ENCODE data around the gene LIMA1.
A peak's percentile ranks its signal among the peaks of the same experiment; 100 is the strongest.
"Not testable (repeated sequence)": the region's sequence is repeated elsewhere in the genome, so short reads cannot be mapped to it uniquely, and the experiment has no call there.

Gene LIMA1

GRCh38 chr12:50167049-50167828 lies 116.1 kb downstream of the LIMA1 start, which contains the start of gene CERS5:
CERS5 (minus strand) TSS chr12:50167369; CDS start chr12:50167297, 72 bp downstream.
- peak; percentile 87 to 98 (median 97) for DNase-seq
- intact Hi-C loops (cut with DNase I) = loop anchor here (1.0 kb wide), 1 partner anchor 55 kb away; the partner anchor contains the start of gene COX14

- intact Hi-C loops (cut with DNase I) = loop anchor here (1.0 kb wide), 1 partner anchor 54 kb away; the partner anchor contains the start of gene COX14
- peak in 15 of 42 donors; percentile 9 to 58 (median 35) for DNase-seq
These were observed 116.6 kb downstream of the LIMA1 start for GRCh38 chr12:50166799-50167048.

DNA sequence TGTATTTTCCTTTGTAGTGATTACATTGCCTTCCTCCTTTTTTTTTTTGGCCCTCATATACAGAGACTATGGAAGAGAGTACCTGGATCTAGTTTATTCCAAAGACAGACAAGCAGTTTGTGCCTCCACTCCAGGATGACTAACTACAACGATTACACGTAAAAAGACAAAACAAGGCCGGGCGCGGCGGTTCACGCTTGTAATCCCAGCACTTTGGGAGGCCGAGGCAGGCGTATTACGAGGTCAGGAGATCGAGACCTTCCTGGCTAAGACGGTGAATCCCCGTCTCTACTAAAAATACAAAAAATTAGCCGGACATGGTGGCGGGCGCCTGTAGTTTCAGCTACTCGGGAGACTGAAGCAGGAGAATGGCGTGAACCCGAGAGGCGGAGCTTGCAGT lies 118.4 kb downstream of the LIMA1 start:
- intact Hi-C loops (cut with DNase I) = no loop called here
- DNase-seq = no peak

DNA sequence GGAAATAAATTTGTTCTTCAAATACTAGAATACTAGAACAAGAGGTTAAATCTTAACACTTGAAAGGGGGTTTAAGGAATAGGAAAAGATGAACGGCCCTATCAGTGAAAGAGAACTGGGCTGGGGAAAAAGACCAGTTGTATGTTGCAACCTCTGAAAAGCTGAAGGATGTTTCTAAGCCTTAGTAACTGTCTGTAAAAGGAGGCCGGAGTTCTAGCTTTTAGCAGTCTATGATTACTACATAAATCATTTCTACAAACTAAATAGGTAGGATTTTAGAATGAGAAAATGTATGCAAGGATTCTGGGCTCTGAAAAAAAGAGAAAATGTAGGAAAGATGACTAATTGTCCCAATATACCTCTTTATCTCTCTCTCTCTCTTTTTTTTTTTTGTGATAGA lies 121.1 kb downstream of the LIMA1 start:
- no peak for DNase-seq
- intact Hi-C loops (cut with DNase I) = no loop called here

GRCh38 chr12:50160643-50161042 lies 122.7 kb downstream of the LIMA1 start:
- intact Hi-C loops (cut with DNase I) = no loop called here
- DNase-seq = no peak

GRCh38 chr12:50157259-50157658 lies 126.1 kb downstream of the LIMA1 start:
- DNase-seq = no peak
- intact Hi-C loops (cut with DNase I) = no loop called here

GRCh38 chr12:50156641-50157040 lies 126.7 kb downstream of the LIMA1 start:
- intact Hi-C loops (cut with DNase I) = no loop called here
- DNase-seq = no peak

DNA sequence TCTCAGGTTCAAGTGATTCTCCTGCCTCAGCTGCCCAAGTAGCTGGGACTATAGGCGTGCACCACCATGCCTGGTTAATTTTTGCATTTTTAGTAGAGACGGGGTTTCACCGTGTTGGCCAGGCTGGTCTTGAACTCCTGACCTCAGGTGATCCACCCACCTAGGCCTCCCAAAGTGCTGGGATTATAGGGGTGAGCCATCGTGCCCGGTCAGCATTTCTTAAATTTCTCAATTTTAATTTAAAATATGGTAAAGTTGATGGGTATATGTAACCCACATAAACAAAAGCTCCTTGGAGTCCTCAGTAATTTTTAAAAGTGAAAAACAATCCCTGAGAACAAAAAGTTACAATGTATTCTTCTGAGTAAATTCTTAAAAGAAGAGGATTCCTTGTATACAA lies 128.4 kb downstream of the LIMA1 start:
- DNase-seq; intact Hi-C loops (cut with DNase I): not testable (repeated sequence)

GRCh38 chr12:50151047-50151687 lies 132.2 kb downstream of the LIMA1 start:
- intact Hi-C loops (cut with DNase I) = no loop called here
- DNase-seq = no peak

- intact Hi-C loops (cut with DNase I) = no loop called here
- DNase-seq = no peak
These were observed 134.0 kb downstream of the LIMA1 start for GRCh38 chr12:50149311-50149710.

DNA sequence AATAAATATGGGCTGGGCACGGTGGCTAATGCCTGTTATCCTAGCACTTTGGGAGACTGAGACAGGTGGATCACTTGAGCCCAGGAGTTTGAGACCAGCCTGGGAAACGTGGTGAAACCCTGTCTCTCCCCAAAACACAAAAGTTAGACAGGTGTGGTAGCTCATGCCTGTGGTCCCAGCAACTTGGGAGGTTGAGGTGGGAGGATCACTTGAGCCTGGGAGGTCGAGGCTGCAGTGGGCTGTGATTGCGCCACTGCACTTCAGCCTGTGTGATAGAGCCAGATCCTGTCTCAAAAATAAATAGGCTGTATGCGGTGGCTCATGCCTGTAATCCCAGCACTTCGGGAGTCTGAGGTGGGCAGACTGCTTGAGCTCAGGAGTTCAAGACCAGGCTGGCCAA lies 135.3 kb downstream of the LIMA1 start:
- DNase-seq; intact Hi-C loops (cut with DNase I): not testable (repeated sequence)

- no peak for DNase-seq
- intact Hi-C loops (cut with DNase I) = no loop called here
These were observed 136.0 kb downstream of the LIMA1 start for GRCh38 chr12:50147281-50147680.

- no peak for DNase-seq
- intact Hi-C loops (cut with DNase I) = no loop called here
These were observed 137.9 kb downstream of the LIMA1 start for GRCh38 chr12:50145439-50145838.

DNA sequence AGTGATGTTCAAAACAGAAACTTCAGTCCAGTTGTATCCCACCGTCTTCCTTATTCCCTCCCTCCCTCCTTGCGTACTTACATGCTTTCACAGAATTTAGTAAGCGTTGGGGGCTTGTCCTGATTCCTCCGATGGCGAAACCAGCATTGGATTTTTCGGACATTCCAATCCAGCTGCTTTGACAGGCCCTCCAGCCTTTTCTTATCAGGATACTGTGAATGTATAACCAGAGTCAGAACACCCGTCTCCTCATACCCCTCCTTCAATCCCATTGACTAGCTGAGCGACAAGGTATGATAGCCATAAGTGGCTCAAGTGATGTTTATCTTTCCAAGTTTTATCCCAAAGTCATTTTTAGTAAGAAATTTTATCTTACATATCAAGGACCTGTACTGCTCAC lies 140.3 kb downstream of the LIMA1 start:
- intact Hi-C loops (cut with DNase I) = no loop called here
- no peak for DNase-seq

DNA sequence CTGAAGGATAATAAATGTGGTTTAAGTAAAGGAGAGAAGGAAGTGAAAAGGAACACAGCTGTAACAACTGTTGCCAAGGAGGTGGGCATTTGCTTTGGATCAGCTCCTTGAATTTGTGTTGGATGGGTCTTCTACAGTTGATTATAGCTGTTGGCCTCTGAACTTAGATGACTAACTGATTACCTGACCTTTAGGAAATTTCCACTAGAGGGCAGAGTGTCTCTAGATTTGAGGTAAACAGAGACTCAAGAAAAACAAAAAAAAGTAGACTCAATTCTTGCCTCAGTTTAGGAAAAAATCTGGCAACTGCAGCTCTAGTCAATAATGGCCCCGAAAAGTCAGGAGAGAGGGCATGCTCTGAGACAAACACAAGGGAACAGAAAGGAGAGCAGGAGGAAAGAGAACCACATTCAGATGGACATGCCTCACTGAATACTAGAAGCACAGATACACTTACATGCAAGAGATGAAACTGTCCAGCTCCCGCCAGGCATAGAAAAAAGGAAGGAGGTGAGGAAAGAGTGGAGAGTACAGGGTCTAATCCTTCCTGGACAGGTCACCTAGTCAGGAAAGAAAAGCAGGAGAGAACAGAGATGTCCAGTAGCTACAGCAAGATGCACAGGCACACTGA lies 150.7 kb downstream of the LIMA1 start:
- intact Hi-C loops (cut with DNase I) = no loop called here
- peak in 2 of 42 donors; percentile 23 to 43 for DNase-seq

DNA sequence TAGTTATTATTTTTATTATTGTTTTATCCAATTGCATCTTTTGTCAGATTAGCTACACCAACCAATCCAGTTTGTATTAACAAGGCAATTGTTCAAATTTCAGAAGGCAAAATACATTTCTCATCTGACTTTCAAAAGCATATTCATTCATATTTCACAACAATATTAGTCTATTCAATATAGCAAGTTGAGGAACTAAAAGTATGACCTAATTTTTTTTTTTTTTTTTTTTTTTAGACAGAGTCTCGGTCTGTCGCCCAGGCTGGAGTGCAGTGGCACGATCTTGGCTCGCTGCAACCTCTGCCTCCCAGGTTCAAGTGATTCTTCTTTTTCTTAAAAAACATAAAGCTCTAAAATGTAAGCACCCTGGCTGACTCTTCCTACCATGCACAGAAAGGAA lies 154.0 kb downstream of the LIMA1 start:
- intact Hi-C loops (cut with DNase I) = no loop called here
- peak in 1 of 42 donors; percentile 12 for DNase-seq

- intact Hi-C loops (cut with DNase I) = no loop called here
These were observed 155.8 kb downstream of the LIMA1 start for GRCh38 chr12:50127546-50127945.

More at GRCh38 chr12:50127546-50127945, 155.8 kb downstream of the LIMA1 start:
- no peak for DNase-seq

All from head of caudate nucleus (tissue), 42 donors.